Measurements from ENCODE around the gene KIZ.
"Not testable (repeated sequence)": the region's sequence is repeated elsewhere in the genome, so short reads cannot be mapped to it uniquely, and the experiment has no call there.

Gene KIZ

DNA sequence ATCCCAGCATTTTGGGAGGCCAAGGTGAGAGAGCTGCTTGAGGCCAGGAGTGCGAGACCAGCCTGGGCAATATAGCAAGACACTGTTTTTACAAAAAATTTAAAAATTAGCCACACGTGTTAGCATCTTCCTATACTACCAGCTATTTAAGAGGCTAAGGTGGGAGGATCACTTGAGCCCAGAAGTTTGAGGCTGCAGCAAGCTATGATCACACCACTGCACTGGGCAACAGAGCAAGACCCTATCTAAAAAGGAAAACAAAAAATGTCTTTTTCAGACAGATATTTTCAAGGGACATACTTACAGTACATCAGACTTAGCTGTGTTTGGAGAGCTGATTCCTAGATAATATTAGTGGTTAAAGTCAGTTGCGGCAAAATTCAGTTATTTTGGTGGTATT is 104.3 kb downstream of the KIZ start:
- DNase-seq (ENCODE audit: low read depth) = no peak

DNA sequence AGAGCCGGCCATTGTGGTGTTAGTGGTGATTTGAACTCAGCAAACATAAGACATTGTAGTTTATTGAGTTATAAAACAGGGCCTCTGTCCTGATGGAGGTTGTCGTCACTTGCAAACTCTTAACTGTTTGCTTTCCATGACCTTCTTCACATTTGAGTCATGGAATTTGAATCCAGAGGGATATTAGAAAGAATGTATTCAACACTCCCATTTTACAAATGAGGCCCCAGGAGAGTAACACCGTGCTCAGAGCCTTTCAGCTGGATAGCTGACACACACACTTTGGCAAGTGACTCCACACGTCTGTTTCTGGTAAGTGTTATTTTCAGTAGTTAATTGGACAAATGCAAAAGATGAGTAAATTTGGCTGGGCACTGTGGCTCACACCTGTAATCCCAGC is 104.8 kb downstream of the KIZ start:
- DNase-seq (ENCODE audit: low read depth) = no peak

DNA sequence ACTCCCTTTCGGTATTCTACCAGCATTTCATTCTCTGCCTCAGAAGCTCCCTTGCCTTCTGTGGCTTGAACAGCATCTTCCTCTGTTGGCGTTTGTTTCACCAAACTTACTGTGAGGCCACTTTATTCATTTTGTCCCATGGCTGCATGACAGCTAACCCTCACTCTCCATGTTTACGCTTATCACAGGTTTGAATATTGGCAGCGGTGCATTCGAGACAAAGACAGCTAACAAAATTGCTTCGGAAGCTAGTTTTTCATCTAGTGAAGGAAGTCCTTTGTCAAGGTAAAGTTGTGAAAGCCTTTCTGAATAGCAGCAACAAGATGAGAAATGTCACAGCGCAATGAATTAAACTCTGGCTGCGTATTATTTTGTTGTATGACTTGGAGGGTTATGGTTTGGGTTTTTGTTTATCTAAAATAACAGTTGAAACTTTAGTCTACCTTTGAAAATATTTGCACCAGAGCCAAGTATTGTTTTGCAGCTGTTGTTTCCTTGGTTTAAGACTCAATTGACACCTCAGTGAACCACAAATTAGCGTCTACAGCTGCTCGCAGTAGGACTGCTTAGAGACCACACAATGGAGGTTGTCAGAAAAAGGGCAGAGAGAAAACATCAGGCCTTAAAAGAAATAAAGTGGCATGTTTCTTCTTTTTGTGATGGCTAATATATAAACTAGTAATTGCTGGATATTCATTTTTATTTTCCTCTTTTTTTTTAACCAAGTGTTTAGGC is 106.8 kb downstream of the KIZ start:
- DNase-seq (ENCODE audit: low read depth) = no peak

DNA sequence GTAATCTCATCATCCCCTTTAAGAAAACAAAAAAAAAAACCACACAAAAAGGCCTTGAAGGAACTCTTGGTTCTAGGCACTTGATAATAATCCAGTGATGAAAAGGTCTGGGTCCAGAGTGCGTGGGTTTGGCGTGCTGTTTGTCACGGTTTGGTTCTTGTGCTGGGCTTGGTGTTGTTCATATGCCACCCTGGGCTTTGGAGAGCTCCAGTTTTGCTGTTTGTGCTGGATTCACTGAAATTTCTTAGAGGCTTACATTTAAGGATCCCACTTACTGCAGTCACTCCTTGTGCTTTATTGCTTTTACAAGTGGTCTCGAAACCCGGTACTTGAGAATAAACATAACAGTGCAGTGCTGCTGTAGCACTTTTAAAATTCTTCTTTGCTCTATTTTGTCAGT is 108.4 kb downstream of the KIZ start:
- DNase-seq (ENCODE audit: low read depth) = no peak

DNA sequence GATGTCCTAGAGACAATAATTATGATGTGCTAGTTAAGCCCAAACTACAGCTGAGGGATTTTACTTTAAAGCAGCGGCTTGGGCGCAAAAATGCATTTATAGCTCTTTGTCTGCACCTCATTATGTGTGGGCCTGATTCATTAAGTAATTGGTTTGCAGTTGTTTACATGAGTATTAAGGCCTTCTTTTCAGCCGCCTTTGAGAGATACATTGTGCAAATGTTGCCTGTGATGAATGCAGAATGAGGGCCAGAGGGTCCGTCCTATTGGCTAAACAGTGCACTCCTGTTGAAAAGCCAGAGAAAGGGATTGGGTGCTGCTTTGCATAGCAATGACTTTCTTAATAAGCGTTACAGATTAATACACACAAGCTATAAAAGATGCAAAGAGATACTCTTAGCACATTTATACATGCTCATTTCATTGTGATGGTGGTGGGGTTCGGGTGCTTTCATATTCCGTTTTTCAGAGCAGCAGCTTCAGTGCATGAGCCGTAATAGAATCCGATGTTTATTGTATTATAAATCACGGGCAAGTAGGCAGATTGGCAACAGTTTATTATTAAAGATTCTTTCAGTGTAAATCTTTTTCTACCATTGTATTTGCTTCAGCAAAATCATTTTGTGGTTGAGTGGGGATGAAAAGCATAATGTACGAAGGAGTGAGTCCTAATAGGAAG is 109.1 kb downstream of the KIZ start:
- DNase-seq (ENCODE audit: low read depth) = no peak

DNA sequence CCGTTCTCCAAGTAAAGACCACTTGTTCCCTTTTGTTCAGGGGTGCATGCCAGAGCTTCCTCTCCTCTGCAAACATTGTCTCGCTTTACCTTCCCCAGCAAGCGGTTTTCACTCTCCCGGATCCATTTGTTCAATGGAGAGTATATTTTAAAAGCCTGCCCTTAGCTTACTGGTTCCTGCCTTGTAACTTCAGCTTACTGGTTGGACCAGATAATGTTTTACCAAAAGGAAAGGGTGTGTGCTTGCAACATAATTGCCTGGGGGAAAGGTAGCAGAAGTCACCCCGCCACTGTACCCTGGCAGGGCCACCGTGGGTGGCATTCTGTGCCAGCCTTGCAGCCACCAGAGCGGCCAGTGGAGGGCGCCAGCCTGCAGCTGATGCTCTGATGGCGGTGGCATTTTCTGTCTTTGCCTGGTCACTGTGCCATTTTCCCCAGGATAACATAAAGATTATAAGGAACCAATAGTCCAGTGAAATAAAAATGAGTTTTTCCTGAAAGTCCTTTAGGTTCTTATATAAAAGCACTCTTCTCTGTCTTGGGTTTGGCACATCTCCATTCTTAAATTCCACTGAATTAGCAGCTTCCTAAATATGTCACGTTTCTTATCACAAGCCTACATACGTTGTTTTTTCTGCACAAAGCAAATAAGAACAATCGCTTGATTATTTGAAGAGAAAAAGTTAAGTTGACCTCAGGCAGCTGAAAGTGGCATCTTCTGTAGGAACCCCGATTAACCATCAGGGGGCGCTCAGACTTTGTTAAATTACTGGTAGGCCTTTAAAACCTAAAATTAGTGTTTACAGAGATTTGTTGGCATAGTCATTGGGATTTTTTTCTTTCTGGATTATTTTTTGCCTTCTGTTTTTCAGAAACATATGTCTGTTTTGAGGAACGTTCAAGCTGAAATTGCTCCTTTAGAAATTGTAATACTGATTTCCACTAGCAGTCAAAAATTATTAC is 109.9 kb downstream of the KIZ start:
- no peak for DNase-seq (ENCODE audit: low read depth)

DNA sequence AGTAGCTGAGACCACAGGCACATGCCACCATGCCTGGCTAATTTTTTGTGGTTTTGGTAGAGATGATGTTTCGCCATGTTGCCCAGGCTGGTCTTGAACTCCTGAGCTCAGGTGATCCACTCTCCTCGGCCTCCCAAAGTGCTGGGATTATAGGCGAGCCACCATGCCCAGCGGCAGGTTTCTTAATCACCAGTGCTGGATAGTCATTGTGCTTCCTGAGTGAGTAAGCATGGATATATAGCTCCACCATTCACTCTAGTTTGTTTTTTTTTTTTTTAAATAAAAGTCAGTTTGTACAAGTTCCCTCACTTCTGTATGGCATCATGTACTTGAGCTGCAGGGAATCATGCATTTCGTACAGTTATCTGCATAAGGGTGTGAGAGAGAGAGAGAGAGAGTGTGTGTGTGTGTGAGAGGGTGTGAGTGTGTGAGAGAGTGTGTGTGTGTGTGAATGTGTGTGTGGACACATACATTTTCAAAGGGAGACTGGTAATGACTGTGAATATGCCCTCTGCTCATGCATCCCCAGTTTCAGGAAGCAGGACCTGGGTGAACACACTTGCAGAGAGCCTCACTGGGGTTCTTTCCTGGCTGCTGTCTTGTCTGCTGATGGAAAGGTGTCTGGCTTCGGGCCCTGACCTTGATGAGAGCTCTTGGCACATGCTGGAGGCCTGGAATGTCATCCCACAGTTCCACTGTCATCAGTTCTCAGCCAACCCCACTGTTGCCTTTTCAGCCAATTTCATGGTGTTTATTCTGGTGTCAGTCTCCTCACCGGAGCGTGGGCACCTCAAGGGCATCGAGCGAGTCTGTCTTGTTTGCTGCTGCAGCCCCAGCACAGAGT is 112.3 kb downstream of the KIZ start:
- no peak for DNase-seq (ENCODE audit: low read depth)

DNA sequence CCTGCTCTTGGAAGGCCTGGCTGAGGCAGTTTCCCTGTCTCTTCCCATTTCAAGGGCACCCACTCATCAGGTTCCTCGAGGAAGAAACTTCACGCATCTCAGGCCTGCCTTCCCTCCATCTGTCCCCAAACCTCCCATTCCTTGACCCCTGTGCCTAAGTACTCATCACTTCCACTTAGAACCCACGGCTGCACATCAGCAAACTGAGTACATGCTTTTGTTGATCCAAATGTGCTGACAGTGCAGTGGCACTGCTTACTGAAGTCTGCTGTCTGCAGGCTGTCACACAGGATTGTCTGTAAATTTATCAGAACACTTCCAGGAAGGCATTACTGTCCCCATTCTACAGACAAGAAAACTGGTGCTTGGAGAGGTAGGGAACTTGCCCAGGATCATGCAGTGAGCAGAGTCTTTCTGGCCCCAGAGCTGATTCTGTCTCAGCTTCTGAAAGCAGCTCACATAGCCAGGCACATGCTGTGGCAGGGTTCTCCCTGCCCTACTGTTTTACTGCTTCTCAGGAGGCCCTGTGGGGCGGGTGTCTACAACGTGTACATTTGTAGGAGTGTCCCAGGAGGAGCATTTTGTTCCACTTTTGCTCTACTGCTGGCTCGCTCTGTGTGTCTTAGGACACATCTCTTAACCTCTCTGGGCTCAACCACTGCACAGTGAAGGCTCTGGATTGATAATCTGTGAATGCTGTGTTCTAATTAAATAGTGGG is 113.1 kb downstream of the KIZ start:
- DNase-seq (ENCODE audit: low read depth) = no peak

DNA sequence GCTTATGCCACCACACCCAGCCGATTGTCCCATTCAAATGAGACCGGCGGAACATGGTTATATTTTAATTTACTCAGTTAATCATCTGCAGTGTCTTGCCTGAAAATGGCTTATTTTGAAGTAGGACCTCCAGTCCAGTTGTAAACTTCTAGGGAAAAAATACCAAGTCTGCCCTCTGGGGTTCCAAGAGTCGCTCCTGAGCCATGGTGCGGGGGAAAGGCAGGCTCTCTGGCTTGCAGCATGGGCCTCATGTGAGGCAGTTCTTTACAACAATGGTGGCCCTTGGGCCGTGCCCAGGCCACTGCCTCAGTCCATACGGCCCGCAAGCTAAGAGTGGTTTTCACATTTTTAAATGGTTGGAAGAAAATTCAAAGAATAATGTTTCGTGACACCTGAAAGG is 114.5 kb downstream of the KIZ start:
- no peak for DNase-seq (ENCODE audit: low read depth)

DNA sequence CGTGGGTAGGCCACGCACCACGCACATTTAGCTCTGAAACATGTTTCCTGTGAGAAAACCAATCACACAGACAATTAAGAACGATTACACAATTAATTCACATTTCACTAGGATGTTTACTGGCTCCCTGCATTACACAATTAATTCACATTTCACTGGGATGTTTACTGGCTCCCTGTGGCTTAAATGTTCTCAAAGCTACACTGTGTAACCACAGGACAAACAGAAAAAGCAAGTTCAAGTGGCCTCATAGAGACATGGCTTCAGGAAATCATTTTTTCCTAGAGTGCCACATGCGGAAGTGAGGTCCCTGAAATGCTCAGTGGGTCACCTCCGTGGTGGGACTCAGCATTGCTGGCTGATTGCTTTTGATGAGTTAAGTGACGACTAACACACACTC is 115.5 kb downstream of the KIZ start:
- no peak for DNase-seq (ENCODE audit: low read depth)

DNA sequence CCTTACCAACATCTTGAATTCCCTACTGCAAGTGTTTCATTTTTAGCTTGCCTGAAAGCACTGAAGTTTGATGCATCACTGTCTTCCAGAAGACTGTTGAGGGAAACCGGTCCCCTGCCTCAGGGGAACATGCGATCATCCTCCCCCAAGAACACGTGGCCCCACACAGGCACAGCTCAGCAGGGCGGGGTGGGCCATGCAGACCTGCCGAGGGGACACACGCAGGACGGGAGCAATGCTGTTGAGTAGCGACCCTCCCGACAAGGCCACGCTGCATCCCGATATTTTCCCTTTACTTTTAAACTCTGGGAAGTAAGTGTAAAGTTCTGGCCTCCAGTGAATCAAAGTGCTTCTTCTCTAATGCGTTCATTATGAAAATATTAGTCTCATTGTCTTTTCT is 117.9 kb downstream of the KIZ start:
- no peak for DNase-seq (ENCODE audit: low read depth)

DNA sequence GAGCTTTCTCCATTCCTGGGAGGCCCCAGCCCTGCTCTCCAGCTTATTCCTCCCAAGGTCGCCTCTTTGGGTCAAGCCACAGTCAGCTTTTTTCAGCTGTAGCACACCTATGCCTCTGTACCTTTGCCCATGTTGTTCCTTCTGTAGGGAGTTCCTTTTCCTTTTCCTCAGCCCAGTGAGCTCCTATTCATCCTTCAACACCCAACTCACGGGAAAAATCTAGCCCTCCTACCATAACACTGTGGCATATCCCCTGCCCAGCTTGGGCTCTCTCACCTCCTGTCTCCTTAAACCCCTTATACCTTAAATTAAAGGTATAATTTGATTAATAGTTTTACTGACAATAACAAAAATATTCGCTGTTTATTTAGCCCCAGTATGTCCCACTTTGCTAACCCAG is 118.9 kb downstream of the KIZ start:
- DNase-seq (ENCODE audit: low read depth) = no peak

DNA sequence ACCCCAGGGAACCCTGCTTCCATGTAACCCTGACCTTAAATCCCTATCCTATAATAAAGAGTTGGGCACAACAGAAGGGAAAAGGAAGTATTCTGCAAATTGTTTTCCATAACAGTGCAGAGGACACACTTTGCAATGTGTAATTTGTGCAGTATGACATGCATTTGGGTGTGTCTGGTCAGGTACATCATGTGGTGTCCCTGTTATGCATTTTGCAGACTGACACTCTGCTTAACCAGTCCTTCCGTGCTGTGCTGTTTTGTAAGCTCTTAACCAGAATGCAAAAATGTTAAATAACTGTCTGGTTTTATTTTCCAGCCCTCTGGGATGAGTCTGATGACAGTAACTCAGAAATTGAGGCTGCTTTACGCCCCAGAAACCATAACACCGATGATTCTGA is 120.3 kb downstream of the KIZ start:
- DNase-seq (ENCODE audit: low read depth) = no peak

DNA sequence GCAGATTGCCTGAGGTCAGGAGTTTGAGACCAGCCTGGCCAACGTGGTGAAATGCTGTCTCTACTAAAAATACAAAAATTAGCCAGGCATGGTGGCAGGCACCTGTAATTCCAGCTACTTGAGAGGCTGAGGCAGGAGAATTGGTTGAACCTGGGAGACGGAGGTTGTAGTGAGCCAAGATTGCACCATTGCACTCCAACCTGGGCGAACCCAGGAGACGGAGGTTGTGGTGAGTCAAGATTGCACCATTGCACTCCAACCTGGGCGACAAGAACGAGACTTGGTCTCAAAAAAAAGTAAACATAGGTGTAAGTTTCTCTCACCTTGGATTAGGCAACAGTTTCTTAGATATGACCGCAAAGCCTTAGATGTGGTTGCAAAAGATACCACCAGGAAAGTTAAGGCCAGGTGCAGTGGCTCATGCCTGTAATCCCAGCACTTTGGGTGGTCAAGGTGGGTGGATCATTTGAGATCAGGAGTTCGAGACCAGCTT is 121.8 kb downstream of the KIZ start:
- DNase-seq (ENCODE audit: low read depth) = not testable (repeated sequence)

DNA sequence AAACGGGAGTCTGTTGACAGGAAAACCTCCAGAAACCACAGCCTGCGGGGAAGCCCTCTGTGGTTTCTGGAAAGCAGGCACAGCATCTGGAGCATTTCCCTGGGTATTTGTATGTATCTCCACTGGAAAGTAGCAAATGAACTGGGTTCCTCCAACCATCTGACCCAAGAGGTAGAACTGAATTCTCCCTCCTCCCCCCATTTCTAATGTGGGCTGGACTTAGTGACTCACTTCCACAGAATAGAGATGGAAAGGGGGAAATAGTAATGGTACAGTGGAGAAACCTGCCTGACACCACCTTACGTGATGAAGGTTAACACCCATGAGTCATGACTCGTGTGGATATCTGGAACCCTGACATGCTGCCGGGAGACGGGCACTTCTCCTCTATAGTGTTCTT is 125.4 kb downstream of the KIZ start:
- DNase-seq (ENCODE audit: low read depth) = no peak

DNA sequence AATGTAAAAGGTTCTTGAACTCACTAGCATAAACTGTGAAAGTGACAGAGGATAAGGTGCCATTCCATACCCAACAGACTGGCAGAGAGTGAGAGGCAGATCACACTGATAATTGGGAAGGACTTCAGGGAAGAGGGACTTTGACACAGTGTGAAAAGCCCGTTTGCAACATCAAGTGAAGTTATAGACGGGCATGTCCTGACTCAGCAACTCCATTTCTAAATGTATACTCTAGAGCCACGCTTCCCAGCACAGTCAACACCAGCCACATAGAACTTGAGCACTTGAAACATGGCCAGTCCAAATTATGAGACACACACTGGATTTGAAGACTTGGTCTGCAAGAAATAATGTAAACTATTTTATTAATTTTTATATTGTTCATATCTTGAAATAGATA is 131.3 kb downstream of the KIZ start:
- DNase-seq (ENCODE audit: low read depth) = no peak

DNA sequence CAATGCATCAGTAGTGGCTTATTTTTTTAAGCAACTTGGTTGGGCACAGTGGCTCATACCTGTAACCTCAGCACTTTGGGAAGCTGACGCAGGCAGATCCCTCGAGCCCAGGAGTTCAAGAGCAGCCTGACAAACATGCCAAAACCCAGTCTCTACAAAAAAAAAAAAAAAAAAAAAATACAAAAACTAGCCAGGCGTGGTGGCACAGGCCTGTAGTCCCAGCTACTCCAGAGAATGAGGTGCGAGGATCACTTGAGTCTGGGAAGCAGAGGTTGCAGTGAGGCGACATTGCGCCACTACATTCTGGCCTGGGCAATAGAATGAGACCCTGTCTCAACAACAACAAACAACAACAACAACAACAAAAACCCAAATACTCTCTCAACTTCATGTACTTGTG is 132.5 kb downstream of the KIZ start:
- DNase-seq (ENCODE audit: low read depth) = no peak

DNA sequence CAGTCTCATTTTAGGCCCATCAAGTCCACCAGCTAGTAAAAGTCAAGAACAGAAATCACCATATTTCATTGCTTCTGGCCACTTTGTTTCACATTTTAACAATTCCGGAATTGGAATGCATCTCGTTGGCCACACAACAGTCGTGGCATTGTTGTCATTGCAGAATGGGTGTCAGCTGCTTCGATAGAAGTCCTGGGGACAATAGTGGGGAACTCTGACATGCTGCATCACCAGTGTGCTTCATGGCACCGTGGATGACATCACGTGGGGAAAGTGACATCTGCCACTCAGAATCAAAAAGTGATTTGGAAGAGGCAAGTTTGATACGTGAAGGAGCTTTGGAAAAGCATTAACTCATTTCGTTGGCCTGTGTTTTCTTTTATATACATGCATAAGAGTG is 133.5 kb downstream of the KIZ start:
- DNase-seq (ENCODE audit: low read depth) = no peak

DNA sequence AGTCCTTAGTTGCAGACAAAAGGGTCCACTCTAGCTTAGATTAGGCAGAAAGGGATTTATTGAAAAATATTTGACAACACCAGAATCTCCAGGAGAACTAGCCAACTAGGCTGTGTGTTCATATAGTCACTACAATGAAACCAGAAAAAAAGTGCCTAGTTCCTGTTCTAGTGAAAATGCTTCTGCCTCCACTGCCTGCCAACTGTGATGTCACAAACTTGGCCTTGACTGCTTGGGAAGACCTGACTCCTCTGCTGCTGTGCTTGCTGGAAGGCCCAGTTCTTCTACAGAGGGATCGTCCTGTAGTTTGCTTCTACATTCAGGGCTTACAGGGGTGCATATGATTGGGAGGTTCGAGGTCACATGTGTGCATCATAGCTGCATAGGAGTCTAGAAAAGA is 136.9 kb downstream of the KIZ start:
- no peak for DNase-seq (ENCODE audit: low read depth)

DNA sequence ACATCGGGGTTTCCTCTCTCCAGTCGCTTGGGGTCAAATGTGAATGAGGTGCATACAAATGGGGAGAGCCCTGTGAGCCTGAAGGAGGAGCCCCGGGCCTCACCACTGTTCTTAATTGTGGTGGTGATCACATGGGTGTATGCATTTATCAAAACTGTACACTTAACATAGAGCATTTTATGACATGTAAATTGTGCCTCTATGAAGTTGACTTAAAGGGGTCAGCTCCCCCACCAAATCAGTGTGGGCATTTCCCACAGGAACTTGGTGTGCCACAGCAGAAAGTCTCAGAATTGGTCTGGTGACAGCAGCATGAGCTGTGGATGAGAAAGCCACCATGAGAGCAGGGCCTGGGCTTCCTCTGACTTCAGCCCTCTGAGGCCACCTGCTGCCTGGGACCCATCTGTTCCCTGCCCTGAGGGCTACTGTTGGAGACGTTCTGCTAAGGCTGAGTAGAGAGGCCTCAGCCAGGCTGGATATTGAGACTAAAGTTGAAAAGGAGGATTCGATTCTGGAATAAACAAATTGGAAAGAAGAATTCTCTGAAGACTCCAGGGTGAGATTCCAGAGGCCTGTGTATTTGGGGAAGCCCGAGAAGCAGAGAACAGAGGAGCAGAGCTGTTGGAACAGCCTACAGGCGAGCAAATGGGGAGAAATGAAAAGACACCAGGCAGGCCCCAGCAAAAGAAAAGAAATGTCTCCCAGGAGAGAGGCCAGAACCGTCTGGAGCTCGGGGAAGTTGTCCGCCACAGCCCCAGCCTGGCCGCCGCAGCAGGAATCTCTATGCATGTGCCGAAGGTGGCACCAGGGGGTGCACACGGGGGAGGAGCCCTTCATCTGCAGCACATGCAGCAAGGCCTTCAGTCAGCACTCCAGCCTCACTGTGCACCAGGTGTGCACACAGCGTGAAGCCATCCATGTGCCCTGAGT is 139.6 kb downstream of the KIZ start:
- DNase-seq (ENCODE audit: low read depth) = no peak
